ENCODE data around the gene SDF2.
"Not testable (repeated sequence)": the region's sequence is repeated elsewhere in the genome, so short reads cannot be mapped to it uniquely, and the experiment has no call there.

Gene SDF2

GRCh38 chr17:28675490-28675889 lies 13.8 kb upstream of the SDF2 start:
- peaks cover 67% of the 10 kb centered on the region for H3K36me3 ChIP-seq (ENCODE audit: control insufficient read depth, insufficient read depth, low read length)
- no peaks in the 10 kb centered on the region for H3K27me3 ChIP-seq (ENCODE audit: control insufficient read depth, insufficient read depth, low read length)
- no peaks in the 10 kb centered on the region for H3K4me1 ChIP-seq (ENCODE audit: control insufficient read depth, insufficient read depth, low read length)
- H3K9me3 ChIP-seq (ENCODE audit: control insufficient read depth, insufficient read depth, low read length): no peaks in the 10 kb centered on the region
- H3K9ac ChIP-seq (ENCODE audit: low read depth, low read length): no peak overlapping the region
- no peak overlapping the region for H3K4me3 ChIP-seq (ENCODE audit: low read depth, low read length)

- H3K4me3 ChIP-seq (ENCODE audit: low read depth, low read length): no peak overlapping the region
- H3K4me1 ChIP-seq (ENCODE audit: control insufficient read depth, insufficient read depth, low read length): no peaks in the 10 kb centered on the region
- H3K9ac ChIP-seq (ENCODE audit: low read depth, low read length): no peak overlapping the region
- H3K36me3 ChIP-seq (ENCODE audit: control insufficient read depth, insufficient read depth, low read length): peaks cover 38% of the 10 kb centered on the region
- no peaks in the 10 kb centered on the region for H3K9me3 ChIP-seq (ENCODE audit: control insufficient read depth, insufficient read depth, low read length)
- H3K27me3 ChIP-seq (ENCODE audit: control insufficient read depth, insufficient read depth, low read length): no peaks in the 10 kb centered on the region
Measured at GRCh38 chr17:28669918-28670317, 8.2 kb upstream of the SDF2 start.

- H3K36me3 ChIP-seq (ENCODE audit: control insufficient read depth, insufficient read depth, low read length): peaks cover 22% of the 10 kb centered on the region
- H3K9ac ChIP-seq (ENCODE audit: low read depth, low read length): no peak overlapping the region
- peaks cover 3% of the 10 kb centered on the region for H3K4me1 ChIP-seq (ENCODE audit: control insufficient read depth, insufficient read depth, low read length)
- no peak overlapping the region for H3K4me3 ChIP-seq (ENCODE audit: low read depth, low read length)
- no peaks in the 10 kb centered on the region for H3K9me3 ChIP-seq (ENCODE audit: control insufficient read depth, insufficient read depth, low read length)
- H3K27me3 ChIP-seq (ENCODE audit: control insufficient read depth, insufficient read depth, low read length): no peaks in the 10 kb centered on the region
Measured at GRCh38 chr17:28667870-28668269, 6.2 kb upstream of the SDF2 start.

- no peaks in the 10 kb centered on the region for H3K9me3 ChIP-seq (ENCODE audit: control insufficient read depth, insufficient read depth, low read length)
- H3K4me3 ChIP-seq (ENCODE audit: low read depth, low read length): no peak overlapping the region
- H3K9ac ChIP-seq (ENCODE audit: low read depth, low read length): no peak overlapping the region
- peaks cover 7% of the 10 kb centered on the region for H3K4me1 ChIP-seq (ENCODE audit: control insufficient read depth, insufficient read depth, low read length)
- no peaks in the 10 kb centered on the region for H3K27me3 ChIP-seq (ENCODE audit: control insufficient read depth, insufficient read depth, low read length)
- peaks cover 13% of the 10 kb centered on the region for H3K36me3 ChIP-seq (ENCODE audit: control insufficient read depth, insufficient read depth, low read length)
Measured at GRCh38 chr17:28665994-28666393, 4.3 kb upstream of the SDF2 start.

DNA sequence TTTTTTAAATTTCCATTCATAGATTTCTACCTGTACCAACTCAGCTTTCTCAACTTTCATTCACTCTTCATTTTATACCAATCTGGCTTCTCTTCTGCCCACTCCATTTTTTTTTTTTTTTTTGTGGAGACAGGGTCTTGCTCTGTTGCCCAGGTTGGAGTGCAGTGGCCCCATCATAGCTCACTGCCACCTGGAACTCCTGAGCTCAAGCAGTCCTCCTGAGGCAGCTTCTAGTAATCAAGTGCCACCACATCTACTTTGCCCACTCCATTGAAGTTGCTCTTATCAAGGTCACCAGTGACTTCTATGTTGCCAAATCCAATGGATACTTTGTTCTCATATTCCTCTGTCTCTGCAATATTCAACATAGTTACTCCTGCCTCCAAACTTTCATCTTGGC lies 2.0 kb upstream of the SDF2 start:
- no peak overlapping the region for H3K9ac ChIP-seq (ENCODE audit: low read depth, low read length)
- H3K9me3 ChIP-seq (ENCODE audit: control insufficient read depth, insufficient read depth, low read length): no peaks in the 10 kb centered on the region
- H3K36me3 ChIP-seq (ENCODE audit: control insufficient read depth, insufficient read depth, low read length): peaks cover 22% of the 10 kb centered on the region
- peaks cover 7% of the 10 kb centered on the region for H3K4me1 ChIP-seq (ENCODE audit: control insufficient read depth, insufficient read depth, low read length)
- H3K27me3 ChIP-seq (ENCODE audit: control insufficient read depth, insufficient read depth, low read length): no peaks in the 10 kb centered on the region
- peak overlapping the region; percentile 100 for H3K4me3 ChIP-seq (ENCODE audit: low read depth, low read length)

DNA sequence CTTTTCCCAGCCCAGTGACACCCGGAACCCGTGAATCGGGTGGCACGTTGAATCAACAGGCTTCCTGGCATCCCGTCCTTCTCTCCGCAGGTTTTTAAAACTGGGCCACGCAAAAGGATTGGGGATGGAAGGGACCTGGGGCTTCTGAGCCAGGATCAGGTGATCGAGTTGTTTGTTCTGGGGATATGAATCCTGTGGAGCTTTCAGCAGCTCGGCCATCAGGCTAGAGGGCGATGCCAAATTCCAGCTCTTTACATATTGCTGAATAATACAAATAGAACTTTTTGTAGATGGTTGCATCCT lies 772 bp upstream of the SDF2 start:
- Histone ChIP-seq H3K9ac (ENCODE audit: low read depth, low read length) (peak overlapping the region; percentile 95), H3K36me3 (ENCODE audit: control insufficient read depth, insufficient read depth, low read length) (peaks cover 21% of the 10 kb centered on the region), H3K9me3 (ENCODE audit: control insufficient read depth, insufficient read depth, low read length) (no peaks in the 10 kb centered on the region), H3K4me3 (ENCODE audit: low read depth, low read length) (peak overlapping the region; percentile 100), H3K4me1 (ENCODE audit: control insufficient read depth, insufficient read depth, low read length) (peaks cover 7% of the 10 kb centered on the region), H3K27me3 (ENCODE audit: control insufficient read depth, insufficient read depth, low read length) (no peaks in the 10 kb centered on the region)

- not testable (repeated sequence) for H3K27me3 ChIP-seq (ENCODE audit: control insufficient read depth, insufficient read depth, low read length); H3K4me1 ChIP-seq (ENCODE audit: control insufficient read depth, insufficient read depth, low read length); H3K9ac ChIP-seq (ENCODE audit: low read depth, low read length); H3K9me3 ChIP-seq (ENCODE audit: control insufficient read depth, insufficient read depth, low read length); H3K4me3 ChIP-seq (ENCODE audit: low read depth, low read length)
- H3K36me3 ChIP-seq (ENCODE audit: control insufficient read depth, insufficient read depth, low read length): peaks cover 18% of the 10 kb centered on the region
Measured at GRCh38 chr17:28659497-28659881, 2.2 kb downstream of the SDF2 start.

DNA sequence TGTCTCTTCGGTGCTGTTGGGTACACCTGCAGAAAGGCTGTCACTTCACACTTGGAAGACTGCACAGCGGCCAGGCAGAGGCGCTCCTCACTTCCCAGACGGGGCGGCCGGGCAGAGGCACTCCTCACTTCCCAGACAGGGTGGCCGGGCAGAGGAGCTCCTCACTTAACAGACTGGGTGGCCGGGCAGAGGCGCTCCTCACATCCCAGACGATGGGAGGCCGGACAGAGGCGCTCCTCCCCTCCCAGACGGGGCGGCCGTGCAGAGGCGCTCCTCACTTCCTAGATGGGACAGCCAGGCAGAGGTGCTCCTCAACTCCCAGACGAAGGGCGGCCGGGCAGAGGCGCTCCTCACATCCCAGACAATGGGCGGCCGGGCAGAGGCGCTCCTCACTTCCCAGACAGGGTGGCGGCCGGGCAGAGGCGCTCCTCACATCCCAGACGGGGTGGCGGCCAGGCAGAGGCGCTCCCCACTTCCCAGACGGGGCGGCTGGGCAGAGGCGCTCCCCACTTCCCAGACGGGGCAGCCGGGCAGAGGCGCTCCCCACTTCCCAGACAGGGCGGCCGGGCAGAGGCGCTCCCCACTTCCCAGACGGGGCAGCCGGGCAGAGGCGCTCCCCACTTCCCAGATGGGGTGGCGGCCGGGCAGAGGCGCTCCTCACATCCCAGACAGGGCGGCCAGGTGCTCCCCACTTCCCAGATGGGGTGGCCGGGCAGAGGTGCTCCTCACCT lies 2.8 kb downstream of the SDF2 start:
- not testable (repeated sequence) for H3K9ac ChIP-seq (ENCODE audit: low read depth, low read length); H3K9me3 ChIP-seq (ENCODE audit: control insufficient read depth, insufficient read depth, low read length); H3K4me1 ChIP-seq (ENCODE audit: control insufficient read depth, insufficient read depth, low read length); H3K27me3 ChIP-seq (ENCODE audit: control insufficient read depth, insufficient read depth, low read length); H3K4me3 ChIP-seq (ENCODE audit: low read depth, low read length)
- H3K36me3 ChIP-seq (ENCODE audit: control insufficient read depth, insufficient read depth, low read length): peaks cover 20% of the 10 kb centered on the region

- not testable (repeated sequence) for H3K27me3 ChIP-seq (ENCODE audit: control insufficient read depth, insufficient read depth, low read length); H3K4me3 ChIP-seq (ENCODE audit: low read depth, low read length); H3K4me1 ChIP-seq (ENCODE audit: control insufficient read depth, insufficient read depth, low read length); H3K9ac ChIP-seq (ENCODE audit: low read depth, low read length); H3K9me3 ChIP-seq (ENCODE audit: control insufficient read depth, insufficient read depth, low read length)
- H3K36me3 ChIP-seq (ENCODE audit: control insufficient read depth, insufficient read depth, low read length): peaks cover 20% of the 10 kb centered on the region
Measured at GRCh38 chr17:28658342-28658741, 3.4 kb downstream of the SDF2 start.

DNA sequence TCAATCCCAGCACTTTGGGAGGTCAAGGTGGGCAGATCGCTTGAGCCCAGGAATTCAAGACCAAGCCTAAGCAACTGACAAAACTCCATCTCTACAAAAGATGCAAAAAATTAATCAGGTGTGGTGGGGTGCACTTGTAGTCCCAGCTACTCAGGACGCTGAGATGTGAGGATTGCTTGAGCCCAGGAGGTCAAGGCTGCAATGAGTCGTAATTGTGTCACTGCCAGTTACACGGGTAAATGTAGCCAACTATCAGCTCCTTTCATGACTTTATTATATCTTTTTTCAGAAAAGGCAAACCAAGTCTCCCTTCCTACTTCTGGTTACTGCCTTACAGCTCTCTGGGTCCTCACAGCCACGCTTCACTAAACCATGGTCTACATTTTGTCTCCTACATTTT lies 4.0 kb downstream of the SDF2 start:
- peaks cover 3% of the 10 kb centered on the region for H3K4me1 ChIP-seq (ENCODE audit: control insufficient read depth, insufficient read depth, low read length)
- H3K9me3 ChIP-seq (ENCODE audit: control insufficient read depth, insufficient read depth, low read length): no peaks in the 10 kb centered on the region
- no peak overlapping the region for H3K4me3 ChIP-seq (ENCODE audit: low read depth, low read length)
- H3K9ac ChIP-seq (ENCODE audit: low read depth, low read length): no peak overlapping the region
- H3K27me3 ChIP-seq (ENCODE audit: control insufficient read depth, insufficient read depth, low read length): no peaks in the 10 kb centered on the region
- peaks cover 20% of the 10 kb centered on the region for H3K36me3 ChIP-seq (ENCODE audit: control insufficient read depth, insufficient read depth, low read length)

DNA sequence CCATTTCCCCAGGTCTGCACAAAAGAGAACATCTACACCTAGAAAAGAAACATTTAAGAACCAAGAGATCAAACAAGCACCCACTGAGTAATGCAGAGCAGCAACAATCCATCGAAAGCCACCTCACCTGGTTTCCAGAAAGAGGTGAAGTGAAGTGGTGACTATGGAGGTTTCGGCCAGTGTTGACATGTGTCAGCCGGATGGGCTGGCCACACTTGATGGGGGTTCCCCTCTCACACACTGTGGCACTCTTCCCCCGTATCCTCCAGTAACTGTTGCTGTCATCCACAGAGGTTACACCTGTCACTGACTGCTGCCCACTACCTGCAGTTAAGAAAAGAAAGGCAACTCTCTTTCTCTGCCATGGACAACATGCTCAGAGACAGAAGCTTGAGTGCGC lies 6.5 kb downstream of the SDF2 start:
- Histone ChIP-seq H3K9ac (ENCODE audit: low read depth, low read length) (no peak overlapping the region), H3K36me3 (ENCODE audit: control insufficient read depth, insufficient read depth, low read length) (peaks cover 20% of the 10 kb centered on the region), H3K27me3 (ENCODE audit: control insufficient read depth, insufficient read depth, low read length) (no peaks in the 10 kb centered on the region), H3K9me3 (ENCODE audit: control insufficient read depth, insufficient read depth, low read length) (no peaks in the 10 kb centered on the region), H3K4me1 (ENCODE audit: control insufficient read depth, insufficient read depth, low read length) (no peaks in the 10 kb centered on the region), H3K4me3 (ENCODE audit: low read depth, low read length) (no peak overlapping the region)

DNA sequence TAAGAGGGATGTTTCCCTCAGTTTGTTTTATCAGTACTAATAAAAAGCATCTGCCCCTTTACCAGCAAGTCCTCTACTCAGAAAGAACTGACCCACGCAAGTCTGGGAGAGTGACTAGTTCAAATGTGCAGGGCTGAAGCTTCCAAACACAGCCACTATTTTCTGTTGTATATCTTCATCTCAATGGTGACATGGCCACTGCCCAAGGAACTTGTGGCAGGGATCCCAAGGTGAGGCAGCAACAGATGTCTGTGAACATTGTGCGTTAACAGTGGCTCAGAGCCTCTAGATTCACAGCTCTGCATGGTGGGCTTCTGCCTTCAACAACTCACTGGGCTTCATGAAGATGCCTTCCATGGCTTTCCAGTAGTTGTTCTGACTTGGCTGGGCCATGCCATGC lies 13.0 kb downstream of the SDF2 start:
- Histone ChIP-seq H3K9me3 (ENCODE audit: control insufficient read depth, insufficient read depth, low read length) (no peaks in the 10 kb centered on the region), H3K4me1 (ENCODE audit: control insufficient read depth, insufficient read depth, low read length) (peaks cover 3% of the 10 kb centered on the region), H3K27me3 (ENCODE audit: control insufficient read depth, insufficient read depth, low read length) (no peaks in the 10 kb centered on the region), H3K4me3 (ENCODE audit: low read depth, low read length) (no peak overlapping the region), H3K9ac (ENCODE audit: low read depth, low read length) (no peak overlapping the region), H3K36me3 (ENCODE audit: control insufficient read depth, insufficient read depth, low read length) (peaks cover 9% of the 10 kb centered on the region)

All from iPS-15b (cell line).